Gastroesophageal sphincter (tissue), 3 donors: ENCODE results near the gene IER5L.

ENCODE experiments used
- POLR2A ChIP-seq, 2 donors: fragments of 450-650 bp; IDR thresholded peaks; one replicate each; pipeline ENCODE4 v1.6.1; 2017; ENCODE audit warnings: antibody characterized with exemption in 2 of 2, mild to moderate bottlenecking in 2 of 2, moderate library complexity in 1 of 2
- TF ChIP-seq, protein P1 (sequence below), 4 experiments: fragments of 200-600 bp in 2 of 4; fragments of 450-650 bp in 2 of 4; sonication (generic) in 1 of 4; IDR thresholded peaks; one replicate each; pipeline ENCODE4 v1.5.1; 2017 to 2019; ENCODE audit warnings: antibody characterized with exemption in 4 of 4, mild to moderate bottlenecking in 2 of 4, moderate library complexity in 2 of 4

DNA sequence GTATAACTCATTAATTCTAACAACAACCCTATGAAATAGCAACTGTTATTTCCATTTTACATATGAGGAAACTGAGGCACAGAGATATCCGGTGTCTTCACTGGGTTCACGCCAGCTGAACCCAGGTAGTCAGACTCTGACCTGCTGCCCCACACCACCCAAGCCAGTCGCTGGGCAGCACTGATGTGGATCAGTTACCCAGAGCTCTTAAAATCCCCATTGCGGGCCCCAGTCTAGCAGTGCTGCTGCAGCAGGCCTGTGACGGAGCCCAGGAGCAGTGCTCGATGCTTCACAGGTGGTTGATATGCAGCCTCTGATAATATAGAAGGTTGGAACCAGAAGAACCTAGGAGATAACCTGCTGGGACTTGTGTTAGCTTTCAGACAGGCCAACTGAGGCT, 42.6 kb downstream of the IER5L start:
- TF ChIP-seq, protein P1, sequence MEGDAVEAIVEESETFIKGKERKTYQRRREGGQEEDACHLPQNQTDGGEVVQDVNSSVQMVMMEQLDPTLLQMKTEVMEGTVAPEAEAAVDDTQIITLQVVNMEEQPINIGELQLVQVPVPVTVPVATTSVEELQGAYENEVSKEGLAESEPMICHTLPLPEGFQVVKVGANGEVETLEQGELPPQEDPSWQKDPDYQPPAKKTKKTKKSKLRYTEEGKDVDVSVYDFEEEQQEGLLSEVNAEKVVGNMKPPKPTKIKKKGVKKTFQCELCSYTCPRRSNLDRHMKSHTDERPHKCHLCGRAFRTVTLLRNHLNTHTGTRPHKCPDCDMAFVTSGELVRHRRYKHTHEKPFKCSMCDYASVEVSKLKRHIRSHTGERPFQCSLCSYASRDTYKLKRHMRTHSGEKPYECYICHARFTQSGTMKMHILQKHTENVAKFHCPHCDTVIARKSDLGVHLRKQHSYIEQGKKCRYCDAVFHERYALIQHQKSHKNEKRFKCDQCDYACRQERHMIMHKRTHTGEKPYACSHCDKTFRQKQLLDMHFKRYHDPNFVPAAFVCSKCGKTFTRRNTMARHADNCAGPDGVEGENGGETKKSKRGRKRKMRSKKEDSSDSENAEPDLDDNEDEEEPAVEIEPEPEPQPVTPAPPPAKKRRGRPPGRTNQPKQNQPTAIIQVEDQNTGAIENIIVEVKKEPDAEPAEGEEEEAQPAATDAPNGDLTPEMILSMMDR (IDR thresholded peaks at IDR 0.05) = no peak
- no peak for TF ChIP-seq POLR2A (IDR thresholded peaks at IDR 0.05)
